Measurements from ENCODE around the gene GASK1A.

GRCh38 chr3:43073836-43074220 lies 94.7 kb downstream of the GASK1A start:
- TF ChIP-seq CTCF (conservative IDR thresholded peaks at IDR 0.05; ENCODE audit: low read length): no peak
- TF ChIP-seq EZH2phosphoT487 (IDR thresholded peaks at IDR 0.05; ENCODE audit: borderline replicate concordance, low read depth, low read length): no peak

All from OCI-LY7 (cell line).